ENCODE results near the gene ASIC4.

Gene ASIC4

GRCh38 chr2:219538504-219538951 lies 24.2 kb downstream of the ASIC4 start:
- H3K4me3 ChIP-seq (ENCODE audit: low read depth, low read length): no peak overlapping the region
- no peak for DNase-seq (ENCODE audit: low read depth)
- TF ChIP-seq, protein P1, sequence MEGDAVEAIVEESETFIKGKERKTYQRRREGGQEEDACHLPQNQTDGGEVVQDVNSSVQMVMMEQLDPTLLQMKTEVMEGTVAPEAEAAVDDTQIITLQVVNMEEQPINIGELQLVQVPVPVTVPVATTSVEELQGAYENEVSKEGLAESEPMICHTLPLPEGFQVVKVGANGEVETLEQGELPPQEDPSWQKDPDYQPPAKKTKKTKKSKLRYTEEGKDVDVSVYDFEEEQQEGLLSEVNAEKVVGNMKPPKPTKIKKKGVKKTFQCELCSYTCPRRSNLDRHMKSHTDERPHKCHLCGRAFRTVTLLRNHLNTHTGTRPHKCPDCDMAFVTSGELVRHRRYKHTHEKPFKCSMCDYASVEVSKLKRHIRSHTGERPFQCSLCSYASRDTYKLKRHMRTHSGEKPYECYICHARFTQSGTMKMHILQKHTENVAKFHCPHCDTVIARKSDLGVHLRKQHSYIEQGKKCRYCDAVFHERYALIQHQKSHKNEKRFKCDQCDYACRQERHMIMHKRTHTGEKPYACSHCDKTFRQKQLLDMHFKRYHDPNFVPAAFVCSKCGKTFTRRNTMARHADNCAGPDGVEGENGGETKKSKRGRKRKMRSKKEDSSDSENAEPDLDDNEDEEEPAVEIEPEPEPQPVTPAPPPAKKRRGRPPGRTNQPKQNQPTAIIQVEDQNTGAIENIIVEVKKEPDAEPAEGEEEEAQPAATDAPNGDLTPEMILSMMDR (IDR thresholded peaks at IDR 0.05; ENCODE audit: control insufficient read depth, extremely low read depth, insufficient read depth): no peak

DNA sequence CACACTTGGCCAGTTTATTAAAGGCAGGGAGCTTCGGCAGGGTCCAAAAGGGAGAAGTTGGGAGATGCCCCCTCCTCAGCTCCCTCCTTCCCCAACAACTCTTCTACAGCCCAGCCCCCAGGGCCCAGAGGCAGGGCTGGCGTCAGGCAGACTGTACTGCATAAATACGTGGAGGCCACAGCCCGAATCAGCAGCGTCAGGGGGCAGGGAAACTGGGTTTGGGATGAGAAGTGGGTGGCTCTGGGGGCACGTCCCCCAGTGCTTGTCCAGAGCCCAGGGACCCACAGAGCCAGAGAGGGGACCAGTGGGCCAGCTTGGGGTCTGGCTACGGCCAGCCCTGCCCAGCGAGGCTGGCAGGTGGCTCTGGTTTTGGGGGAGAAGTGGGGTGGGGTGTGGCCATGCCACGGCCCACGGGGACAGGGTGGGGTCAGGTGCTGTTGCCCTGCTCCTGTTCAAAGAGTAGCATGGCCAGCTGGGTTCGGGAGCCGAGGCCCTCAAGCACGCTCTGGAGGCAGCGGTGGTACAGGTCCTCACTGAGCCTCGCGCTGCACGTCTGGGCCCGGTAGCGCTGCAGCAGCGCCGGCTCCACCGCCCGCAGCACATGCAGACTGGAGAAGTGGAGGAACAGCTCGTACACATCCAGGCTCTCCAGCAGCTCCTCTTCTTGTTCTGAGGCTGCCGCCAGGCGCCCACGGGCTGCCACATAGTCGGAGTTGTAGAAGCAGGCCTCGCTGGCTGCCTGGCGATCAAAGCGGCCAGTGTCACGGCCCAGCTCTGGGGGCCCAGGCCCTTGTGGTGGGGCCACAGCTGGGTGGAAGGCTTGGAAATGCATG lies 24.9 kb downstream of the ASIC4 start:
- H3K4me3 ChIP-seq (ENCODE audit: low read depth, low read length): no peak overlapping the region
- TF ChIP-seq, protein P1 (IDR thresholded peaks at IDR 0.05; ENCODE audit: control insufficient read depth, extremely low read depth, insufficient read depth): no peak
- no peak for DNase-seq (ENCODE audit: low read depth)

DNA sequence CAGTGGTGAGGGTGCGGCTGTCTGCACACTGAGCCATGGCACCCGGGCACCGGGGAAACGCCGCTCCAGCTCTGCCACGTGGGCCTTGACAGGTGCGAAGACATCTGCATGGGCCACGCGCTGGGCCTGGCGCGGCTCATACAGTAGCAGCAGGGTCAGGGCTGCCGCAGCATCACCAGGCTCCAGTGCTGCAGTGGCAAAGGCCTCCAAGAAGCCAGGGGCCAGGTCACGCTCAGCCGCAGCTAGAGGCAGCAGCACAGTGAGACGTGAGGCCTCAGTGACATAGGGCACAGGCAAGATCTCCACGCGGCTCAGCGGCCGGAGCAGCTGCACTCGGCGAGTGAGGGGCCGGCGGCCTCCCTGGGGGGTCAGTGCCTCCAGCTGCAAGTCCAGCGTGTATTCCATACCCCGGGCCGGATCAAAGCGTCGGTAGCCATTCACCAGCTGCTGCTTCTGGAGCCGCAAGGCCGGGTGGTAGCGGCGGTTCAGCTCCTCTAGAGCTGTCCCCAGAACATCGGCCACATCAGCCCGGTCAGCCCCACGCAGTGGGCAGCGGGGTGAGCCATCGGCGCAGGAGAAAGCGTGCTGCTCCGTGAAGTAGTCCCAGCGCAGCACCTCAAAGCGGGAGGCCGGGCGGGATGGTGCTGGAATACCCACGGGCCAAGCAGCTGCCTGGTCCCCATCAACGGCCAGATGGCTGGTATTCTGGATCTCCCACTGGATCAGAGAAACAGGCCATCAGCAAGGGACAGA lies 25.8 kb downstream of the ASIC4 start:
- DNase-seq (ENCODE audit: low read depth): no peak
- TF ChIP-seq, protein P1 (IDR thresholded peaks at IDR 0.05; ENCODE audit: control insufficient read depth, extremely low read depth, insufficient read depth): no peak
- no peak overlapping the region for H3K4me3 ChIP-seq (ENCODE audit: low read depth, low read length)

DNA sequence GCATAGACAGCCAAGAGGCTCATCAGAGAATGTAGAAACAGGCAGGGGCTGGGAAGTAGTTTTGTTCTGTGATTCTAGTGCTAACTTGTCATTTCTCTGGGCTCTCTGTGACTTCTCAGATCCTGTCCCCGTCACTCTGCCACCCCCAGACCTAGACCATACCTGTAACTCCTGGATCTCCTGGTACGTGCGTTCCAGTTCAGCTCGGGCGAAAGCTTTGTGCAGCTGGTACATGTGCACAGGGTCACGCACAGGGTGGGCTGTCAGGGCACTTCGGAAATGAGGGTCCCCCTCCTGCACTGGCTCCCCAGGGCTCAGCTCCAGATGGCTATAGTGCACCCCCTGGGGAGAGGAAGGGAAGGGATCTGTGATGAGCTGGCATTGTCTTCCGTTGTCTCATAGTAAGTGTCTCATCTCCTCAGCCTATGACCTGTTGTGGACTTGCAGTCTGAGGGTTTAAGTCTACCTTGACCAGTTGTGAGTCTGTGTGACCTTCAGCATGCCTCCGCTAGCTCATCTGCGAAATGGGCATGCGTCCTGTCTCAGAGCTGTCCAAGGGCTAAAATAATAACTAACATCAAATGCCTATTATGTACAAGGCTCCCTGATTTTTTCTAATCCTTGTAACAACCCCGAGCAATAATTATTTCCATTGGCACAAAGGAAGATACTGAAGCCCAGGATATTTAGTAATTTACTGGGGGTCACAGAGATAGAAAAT lies 26.7 kb downstream of the ASIC4 start:
- H3K4me3 ChIP-seq (ENCODE audit: low read depth, low read length): no peak overlapping the region
- TF ChIP-seq, protein P1 (IDR thresholded peaks at IDR 0.05; ENCODE audit: control insufficient read depth, extremely low read depth, insufficient read depth): no peak
- no peak for DNase-seq (ENCODE audit: low read depth)

DNA sequence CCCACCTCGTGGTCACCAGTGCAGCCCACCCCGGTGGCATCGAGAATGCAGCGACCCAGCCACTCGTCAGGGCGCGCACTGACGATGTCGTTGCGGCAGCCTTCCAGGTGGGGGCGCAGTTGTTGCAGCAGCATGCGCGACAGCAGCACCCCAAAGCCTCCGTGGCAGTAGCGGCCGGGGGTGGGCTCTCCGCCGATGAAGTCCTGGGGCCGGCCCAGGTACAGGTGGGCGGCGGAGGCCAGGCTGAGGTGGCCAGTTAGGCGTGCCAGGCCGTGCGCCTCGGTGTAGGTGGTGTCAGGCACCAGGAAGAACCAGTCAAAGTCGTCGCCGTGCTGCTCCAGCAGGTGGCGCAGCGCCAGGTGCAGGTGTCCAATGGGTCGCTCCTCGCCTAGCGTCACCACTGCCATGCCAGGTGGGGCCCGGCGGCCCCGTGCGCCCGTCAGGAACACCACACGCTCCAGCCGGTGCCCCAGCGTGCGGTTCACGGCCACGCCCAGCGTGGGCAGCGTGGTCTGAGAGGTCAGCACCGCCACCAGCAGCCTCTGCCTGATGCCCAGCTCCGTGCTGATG lies 27.4 kb downstream of the ASIC4 start:
- TF ChIP-seq, protein P1 (IDR thresholded peaks at IDR 0.05; ENCODE audit: control insufficient read depth, extremely low read depth, insufficient read depth): peak; percentile 81
- DNase-seq (ENCODE audit: low read depth): peak; percentile 67
- H3K4me3 ChIP-seq (ENCODE audit: low read depth, low read length): peak overlapping the region; percentile 63

DNA sequence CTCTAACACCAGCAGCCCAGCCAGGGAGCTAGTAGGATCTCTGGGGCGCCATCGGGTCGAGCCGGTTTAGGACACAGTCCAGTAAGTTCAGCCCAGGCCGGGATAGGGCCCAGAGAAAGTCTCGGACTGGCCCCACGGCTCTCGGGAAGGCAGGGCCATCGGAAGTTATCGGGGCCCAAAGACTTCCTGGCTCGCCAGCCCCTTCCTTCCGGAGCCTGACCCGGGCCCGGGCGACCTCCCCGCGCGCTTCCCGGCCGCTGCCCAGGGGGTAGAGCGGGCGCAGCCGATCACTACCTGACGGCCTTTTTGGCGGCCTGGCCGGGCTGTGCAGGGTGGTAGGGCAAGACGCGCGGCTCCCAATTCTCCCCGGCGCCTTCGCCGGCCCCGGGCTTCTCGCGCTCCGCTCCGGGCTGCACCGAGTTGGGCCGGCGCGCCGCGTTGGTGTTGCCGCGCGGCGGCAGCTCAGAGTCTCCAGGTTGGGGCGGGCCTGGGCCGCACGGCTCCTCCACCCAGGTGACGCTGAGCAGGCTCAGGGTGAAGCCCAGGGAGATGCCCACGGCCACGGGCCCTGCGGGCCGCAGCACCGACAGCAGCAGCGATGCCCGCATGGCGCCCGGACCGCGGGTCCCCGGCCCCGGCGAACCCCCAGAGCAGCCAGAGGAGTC lies 28.8 kb downstream of the ASIC4 start:
- DNase-seq (ENCODE audit: low read depth): no peak
- TF ChIP-seq, protein P1 (IDR thresholded peaks at IDR 0.05; ENCODE audit: control insufficient read depth, extremely low read depth, insufficient read depth): 0 out of 2 replicates have a peak, but pooled peaks have one; percentile 6
- H3K4me3 ChIP-seq (ENCODE audit: low read depth, low read length): peak overlapping the region; percentile 63

All from LNCaP clone FGC (cell line).